ENCODE results near the gene SF1.

The SF1 gene

GRCh38 chr11:64766881-64767280 is 11.5 kb downstream of the SF1 start:
- DNase-seq, result peak in 4 of 42 donors; percentile 1 to 28 (median 16)

GRCh38 chr11:64765851-64766665 is 12.3 kb downstream of the SF1 start:
- intact Hi-C loops (cut with DNase I), result no loop called here
- peak in 6 of 42 donors; percentile 2 to 34 (median 28) for DNase-seq

More at GRCh38 chr11:64766881-64767280, 11.5 kb downstream of the SF1 start:
- intact Hi-C loops (cut with DNase I), result no loop called here

GRCh38 chr11:64765291-64765850 is 13.0 kb downstream of the SF1 start:
- intact Hi-C loops (cut with DNase I), result no loop called here
- DNase-seq, result peak in 4 of 42 donors; percentile 29 to 48 (median 38)

GRCh38 chr11:64764753-64765152 is 13.6 kb downstream of the SF1 start:
- intact Hi-C loops (cut with DNase I), result no loop called here
- peak in 4 of 42 donors; percentile 15 to 32 (median 22) for DNase-seq

GRCh38 chr11:64764040-64764611 is 14.2 kb downstream of the SF1 start:
- peak in 6 of 42 donors; percentile 6 to 36 (median 30) for DNase-seq
- intact Hi-C loops (cut with DNase I), result no loop called here

GRCh38 chr11:64763526-64764039 is 14.8 kb downstream of the SF1 start:
- intact Hi-C loops (cut with DNase I), result no loop called here

GRCh38 chr11:64762674-64763525 is 15.4 kb downstream of the SF1 start:
- intact Hi-C loops (cut with DNase I), result no loop called here
- DNase-seq, result peak in 29 of 42 donors; percentile 8 to 88 (median 62)

More at GRCh38 chr11:64763526-64764039, 14.8 kb downstream of the SF1 start:
- DNase-seq, result peak in 7 of 42 donors; percentile 17 to 60 (median 32)

- intact Hi-C loops (cut with DNase I), result no loop called here
These were observed 16.1 kb downstream of the SF1 start for GRCh38 chr11:64762277-64762673.

GRCh38 chr11:64760759-64761420 is 17.5 kb downstream of the SF1 start:
- DNase-seq, result peak in 8 of 42 donors; percentile 11 to 36 (median 26)
- intact Hi-C loops (cut with DNase I), result no loop called here

More at GRCh38 chr11:64762277-64762673, 16.1 kb downstream of the SF1 start:
- DNase-seq, result peak in 13 of 42 donors; percentile 28 to 67 (median 48)

- DNase-seq, result peak in 32 of 42 donors; percentile 19 to 83 (median 60)
- intact Hi-C loops (cut with DNase I), result no loop called here
These were observed 18.3 kb downstream of the SF1 start, which contains the start of gene PYGM for GRCh38 chr11:64759722-64760719. Gene PYGM (minus strand): TSS chr11:64759974. CDS start chr11:64759898, 76 bp downstream.

GRCh38 chr11:64759131-64759721 is 19.1 kb downstream of the SF1 start:
- intact Hi-C loops (cut with DNase I), result no loop called here
- peak in 6 of 42 donors; percentile 1 to 28 (median 17) for DNase-seq

- intact Hi-C loops (cut with DNase I), result no loop called here
- DNase-seq, result peak in 6 of 42 donors; percentile 1 to 35 (median 24)
These were observed 19.8 kb downstream of the SF1 start for GRCh38 chr11:64758330-64759079.

- peak in 6 of 42 donors; percentile 1 to 37 (median 22) for DNase-seq
- intact Hi-C loops (cut with DNase I), result no loop called here
These were observed 20.6 kb downstream of the SF1 start for GRCh38 chr11:64757549-64758329.

- intact Hi-C loops (cut with DNase I), result no loop called here
- DNase-seq, result peak in 6 of 42 donors; percentile 0 to 28 (median 6)
These were observed 22.5 kb downstream of the SF1 start for GRCh38 chr11:64755681-64756361.

All from head of caudate nucleus (tissue), 42 donors.